ENCODE data around the gene ARHGAP42.

Gene ARHGAP42

DNA sequence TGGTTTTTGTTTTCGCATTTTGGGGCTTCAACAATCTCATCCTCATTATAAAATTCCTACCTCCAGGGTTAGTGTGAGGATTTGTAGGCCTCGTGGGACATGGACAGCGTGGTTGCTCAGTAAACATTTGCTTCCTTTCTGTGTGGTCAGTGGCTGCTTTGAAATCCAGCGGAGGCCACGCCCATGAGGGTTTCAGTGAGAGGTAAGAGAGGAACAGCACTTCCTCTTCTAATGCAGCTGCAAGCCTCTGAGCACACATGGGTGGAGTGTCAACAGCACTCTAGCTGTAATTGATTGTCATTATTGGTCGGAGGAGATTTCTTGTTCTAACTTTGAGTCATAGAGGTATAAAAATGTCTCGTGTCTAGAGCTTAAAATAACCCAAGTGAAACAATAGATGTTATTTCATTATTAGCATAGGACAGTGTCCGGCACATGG lies 6.0 kb upstream of the ARHGAP42 start:
- TF ChIP-seq, protein P1, sequence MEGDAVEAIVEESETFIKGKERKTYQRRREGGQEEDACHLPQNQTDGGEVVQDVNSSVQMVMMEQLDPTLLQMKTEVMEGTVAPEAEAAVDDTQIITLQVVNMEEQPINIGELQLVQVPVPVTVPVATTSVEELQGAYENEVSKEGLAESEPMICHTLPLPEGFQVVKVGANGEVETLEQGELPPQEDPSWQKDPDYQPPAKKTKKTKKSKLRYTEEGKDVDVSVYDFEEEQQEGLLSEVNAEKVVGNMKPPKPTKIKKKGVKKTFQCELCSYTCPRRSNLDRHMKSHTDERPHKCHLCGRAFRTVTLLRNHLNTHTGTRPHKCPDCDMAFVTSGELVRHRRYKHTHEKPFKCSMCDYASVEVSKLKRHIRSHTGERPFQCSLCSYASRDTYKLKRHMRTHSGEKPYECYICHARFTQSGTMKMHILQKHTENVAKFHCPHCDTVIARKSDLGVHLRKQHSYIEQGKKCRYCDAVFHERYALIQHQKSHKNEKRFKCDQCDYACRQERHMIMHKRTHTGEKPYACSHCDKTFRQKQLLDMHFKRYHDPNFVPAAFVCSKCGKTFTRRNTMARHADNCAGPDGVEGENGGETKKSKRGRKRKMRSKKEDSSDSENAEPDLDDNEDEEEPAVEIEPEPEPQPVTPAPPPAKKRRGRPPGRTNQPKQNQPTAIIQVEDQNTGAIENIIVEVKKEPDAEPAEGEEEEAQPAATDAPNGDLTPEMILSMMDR (IDR thresholded peaks at IDR 0.05; ENCODE audit: insufficient read depth, low read length, poor library complexity, severe bottlenecking) = no peak
- no peak for TF ChIP-seq EZH2phosphoT487 (conservative IDR thresholded peaks at IDR 0.05; ENCODE audit: low read length)
- Histone ChIP-seq H3F3A (ENCODE audit: insufficient read depth) (no peaks in the 10 kb centered on the region), H3K36me3 (ENCODE audit: low read length) (no peaks in the 10 kb centered on the region), H3K4me3 (ENCODE audit: insufficient read depth, low read length, poor library complexity, severe bottlenecking) (no peak overlapping the region), H3K9me3 (ENCODE audit: insufficient read depth, low read length) (no peaks in the 10 kb centered on the region), H3K79me2 (ENCODE audit: insufficient read depth, low read length) (no peaks in the 10 kb centered on the region), H2AFZ (ENCODE audit: low read depth, low read length, severe bottlenecking) (peak overlapping the region; percentile 29), H4K20me1 (ENCODE audit: low read depth, low read length) (no peaks in the 10 kb centered on the region), H3K9me2 (replicated peaks; ENCODE audit: insufficient read depth, low read length) (no peaks in the 10 kb centered on the region), H3K27ac (ENCODE audit: low read depth, low read length) (no peak overlapping the region), H3K4me2 (ENCODE audit: low read depth, low read length, poor library complexity, severe bottlenecking) (peak overlapping the region; percentile 13), H3K27me3 (ENCODE audit: low read length) (no peaks in the 10 kb centered on the region), H3K9ac (ENCODE audit: low read length) (no peak overlapping the region)

DNA sequence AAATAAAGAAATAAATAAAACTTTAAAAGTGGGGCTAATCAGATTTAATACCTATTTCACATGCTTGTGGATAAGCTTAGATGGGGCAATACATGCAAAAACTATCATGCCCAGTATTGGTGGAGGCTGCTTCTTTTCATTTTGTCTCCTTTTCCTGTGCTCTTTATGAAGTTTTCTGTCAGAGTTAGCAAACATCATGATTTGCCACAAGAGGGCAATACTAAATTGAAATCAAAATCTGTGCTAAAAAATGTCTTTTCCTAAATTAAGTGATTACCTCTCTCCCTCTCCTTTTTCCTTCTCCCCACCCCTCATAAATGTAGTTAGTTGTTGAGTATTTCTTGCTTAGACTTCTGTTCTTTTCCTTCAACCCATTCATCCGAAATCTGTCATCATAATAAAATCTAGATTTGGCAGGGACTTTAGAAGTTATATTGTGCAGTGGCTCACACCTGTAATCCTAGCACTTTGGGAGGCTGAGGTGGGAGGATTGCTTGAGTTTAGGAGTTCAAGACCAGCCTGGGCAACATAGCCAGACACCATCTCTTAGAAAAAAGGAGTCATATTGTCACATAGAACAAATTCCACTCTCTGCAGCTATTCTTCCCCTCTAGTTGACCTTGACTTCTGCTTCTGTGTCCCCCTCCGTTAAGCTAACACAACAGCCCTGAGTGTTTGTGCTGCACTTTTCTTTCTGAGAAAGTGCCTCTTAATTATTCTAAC lies 4.7 kb upstream of the ARHGAP42 start:
- Histone ChIP-seq H3K4me3 (ENCODE audit: insufficient read depth, low read length, poor library complexity, severe bottlenecking) (no peak overlapping the region), H3K9me3 (ENCODE audit: insufficient read depth, low read length) (no peaks in the 10 kb centered on the region), H2AFZ (ENCODE audit: low read depth, low read length, severe bottlenecking) (no peak overlapping the region), H3K79me2 (ENCODE audit: insufficient read depth, low read length) (no peaks in the 10 kb centered on the region), H3F3A (ENCODE audit: insufficient read depth) (no peaks in the 10 kb centered on the region), H3K36me3 (ENCODE audit: low read length) (no peaks in the 10 kb centered on the region), H3K9ac (ENCODE audit: low read length) (no peak overlapping the region), H3K9me2 (replicated peaks; ENCODE audit: insufficient read depth, low read length) (no peaks in the 10 kb centered on the region), H3K4me2 (ENCODE audit: low read depth, low read length, poor library complexity, severe bottlenecking) (no peak overlapping the region), H3K27me3 (ENCODE audit: low read length) (no peaks in the 10 kb centered on the region), H4K20me1 (ENCODE audit: low read depth, low read length) (no peaks in the 10 kb centered on the region), H3K27ac (ENCODE audit: low read depth, low read length) (no peak overlapping the region)
- TF ChIP-seq, protein P1 (IDR thresholded peaks at IDR 0.05; ENCODE audit: insufficient read depth, low read length, poor library complexity, severe bottlenecking) = no peak
- TF ChIP-seq EZH2phosphoT487 (conservative IDR thresholded peaks at IDR 0.05; ENCODE audit: low read length) = no peak

DNA sequence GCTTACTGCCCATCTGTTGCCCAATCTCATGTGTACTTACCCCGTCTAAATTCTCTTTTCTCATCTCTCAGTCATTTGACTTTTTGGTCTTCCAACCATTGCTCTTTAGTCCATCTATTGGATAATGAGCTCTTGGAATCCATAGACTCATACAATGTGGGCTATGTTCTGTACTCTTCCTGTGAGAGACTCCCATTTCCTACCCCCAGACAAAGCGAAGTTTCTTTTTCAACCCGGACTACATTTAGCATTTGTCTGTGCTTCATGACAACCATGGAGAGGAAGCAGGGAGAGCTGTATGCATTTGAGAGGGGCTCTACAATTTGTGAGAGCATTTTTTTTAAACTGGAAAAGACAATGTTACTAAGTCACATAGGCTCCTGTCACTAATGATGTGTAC lies 4.0 kb upstream of the ARHGAP42 start:
- Histone ChIP-seq H3K9me3 (ENCODE audit: insufficient read depth, low read length) (no peaks in the 10 kb centered on the region), H3F3A (ENCODE audit: insufficient read depth) (no peaks in the 10 kb centered on the region), H3K9me2 (replicated peaks; ENCODE audit: insufficient read depth, low read length) (no peaks in the 10 kb centered on the region), H2AFZ (ENCODE audit: low read depth, low read length, severe bottlenecking) (no peak overlapping the region), H4K20me1 (ENCODE audit: low read depth, low read length) (no peaks in the 10 kb centered on the region), H3K4me3 (ENCODE audit: insufficient read depth, low read length, poor library complexity, severe bottlenecking) (no peak overlapping the region), H3K27me3 (ENCODE audit: low read length) (no peaks in the 10 kb centered on the region), H3K79me2 (ENCODE audit: insufficient read depth, low read length) (no peaks in the 10 kb centered on the region), H3K4me2 (ENCODE audit: low read depth, low read length, poor library complexity, severe bottlenecking) (no peak overlapping the region), H3K27ac (ENCODE audit: low read depth, low read length) (no peak overlapping the region), H3K9ac (ENCODE audit: low read length) (no peak overlapping the region), H3K36me3 (ENCODE audit: low read length) (no peaks in the 10 kb centered on the region)
- TF ChIP-seq EZH2phosphoT487 (conservative IDR thresholded peaks at IDR 0.05; ENCODE audit: low read length) = no peak
- TF ChIP-seq, protein P1 (IDR thresholded peaks at IDR 0.05; ENCODE audit: insufficient read depth, low read length, poor library complexity, severe bottlenecking) = no peak

Data from SU-DHL-6 (cell line).